Parathyroid adenoma (tissue), 2 donors: ENCODE results near the gene PRKCSH.

ENCODE experiments used
- H2AFZ ChIP-seq: fragments of 300-600 bp; sonication (generic); one replicate; pipeline ENCODE4 v1.7.0; 2017; ENCODE audit warnings: antibody characterized with exemption, mild to moderate bottlenecking
- H3K27ac ChIP-seq: fragments of 300-600 bp; sonication (generic); one replicate; pipeline ENCODE4 v1.7.0; 2017
- H3K27me3 ChIP-seq: fragments of 300-600 bp; sonication (generic); one replicate; pipeline ENCODE4 v1.7.0; 2017; ENCODE audit warnings: low read length; ENCODE audit not compliant: control insufficient read depth, insufficient read depth
- H3K36me3 ChIP-seq: fragments of 300-600 bp; sonication (generic); one replicate; pipeline ENCODE4 v1.7.0; 2017; ENCODE audit warnings: low read length; ENCODE audit not compliant: control insufficient read depth, insufficient read depth
- H3K4me1 ChIP-seq: fragments of 300-600 bp; sonication (generic); one replicate; pipeline ENCODE4 v1.7.0; 2017; ENCODE audit warnings: control low read depth
- H3K4me2 ChIP-seq: fragments of 300-600 bp; sonication (generic); one replicate; pipeline ENCODE4 v1.7.0; 2017; ENCODE audit warnings: low read length
- H3K4me3 ChIP-seq: fragments of 300-600 bp; sonication (generic); one replicate; pipeline ENCODE4 v1.7.0; 2017; ENCODE audit warnings: low read depth, low read length
- H3K79me2 ChIP-seq: fragments of 300-600 bp; sonication (generic); one replicate; pipeline ENCODE4 v1.7.0; 2017; ENCODE audit warnings: control low read depth
- H3K9ac ChIP-seq: fragments of 300-600 bp; sonication (generic); one replicate; pipeline ENCODE4 v1.7.0; 2017; ENCODE audit warnings: mild to moderate bottlenecking
- H3K9me3 ChIP-seq: fragments of 300-600 bp; sonication (generic); one replicate; pipeline ENCODE4 v1.7.0; 2017; ENCODE audit warnings: low read length; ENCODE audit not compliant: control insufficient read depth
- TF ChIP-seq, protein P1 (sequence below): fragments of 300-600 bp; sonication (generic); IDR thresholded peaks from one replicate; pipeline ENCODE4 v1.7.0; 2017; ENCODE audit warnings: antibody characterized with exemption, mild to moderate bottlenecking
- donor health status: primary hyperparathyroidism.

The PRKCSH gene

DNA sequence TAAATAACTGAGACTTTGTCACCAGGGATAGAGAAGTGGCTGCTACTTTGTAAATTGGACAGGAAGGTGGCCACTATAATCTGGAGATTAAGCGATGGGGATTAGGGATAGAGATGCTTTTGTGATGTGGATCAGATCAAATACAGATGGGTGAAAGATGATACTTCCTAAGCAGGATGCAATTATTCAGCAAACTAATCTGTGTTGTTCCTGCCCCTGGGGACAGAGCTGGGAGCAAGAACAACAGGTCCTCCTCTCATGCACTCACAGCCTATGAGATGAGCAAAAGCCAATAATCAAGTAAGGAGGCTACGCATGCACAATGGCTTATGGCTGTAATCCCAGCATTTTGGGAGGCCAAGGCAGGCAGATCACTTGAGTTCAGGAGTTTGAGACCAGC, 20.9 kb upstream of the PRKCSH start:
- H3K27me3 ChIP-seq, result no peaks in the 10 kb centered on the region
- H3K4me2 ChIP-seq, result no peak overlapping the region
- no peaks in the 10 kb centered on the region for H3K9me3 ChIP-seq
- TF ChIP-seq, protein P1, sequence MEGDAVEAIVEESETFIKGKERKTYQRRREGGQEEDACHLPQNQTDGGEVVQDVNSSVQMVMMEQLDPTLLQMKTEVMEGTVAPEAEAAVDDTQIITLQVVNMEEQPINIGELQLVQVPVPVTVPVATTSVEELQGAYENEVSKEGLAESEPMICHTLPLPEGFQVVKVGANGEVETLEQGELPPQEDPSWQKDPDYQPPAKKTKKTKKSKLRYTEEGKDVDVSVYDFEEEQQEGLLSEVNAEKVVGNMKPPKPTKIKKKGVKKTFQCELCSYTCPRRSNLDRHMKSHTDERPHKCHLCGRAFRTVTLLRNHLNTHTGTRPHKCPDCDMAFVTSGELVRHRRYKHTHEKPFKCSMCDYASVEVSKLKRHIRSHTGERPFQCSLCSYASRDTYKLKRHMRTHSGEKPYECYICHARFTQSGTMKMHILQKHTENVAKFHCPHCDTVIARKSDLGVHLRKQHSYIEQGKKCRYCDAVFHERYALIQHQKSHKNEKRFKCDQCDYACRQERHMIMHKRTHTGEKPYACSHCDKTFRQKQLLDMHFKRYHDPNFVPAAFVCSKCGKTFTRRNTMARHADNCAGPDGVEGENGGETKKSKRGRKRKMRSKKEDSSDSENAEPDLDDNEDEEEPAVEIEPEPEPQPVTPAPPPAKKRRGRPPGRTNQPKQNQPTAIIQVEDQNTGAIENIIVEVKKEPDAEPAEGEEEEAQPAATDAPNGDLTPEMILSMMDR, result no peak
- no peak overlapping the region for H2AFZ ChIP-seq
- H3K9ac ChIP-seq, result no peak overlapping the region
- no peak overlapping the region for H3K4me3 ChIP-seq
- no peaks in the 10 kb centered on the region for H3K4me1 ChIP-seq
- H3K27ac ChIP-seq, result no peak overlapping the region
- peaks cover 4% of the 10 kb centered on the region for H3K79me2 ChIP-seq
- H3K36me3 ChIP-seq, result no peaks in the 10 kb centered on the region

DNA sequence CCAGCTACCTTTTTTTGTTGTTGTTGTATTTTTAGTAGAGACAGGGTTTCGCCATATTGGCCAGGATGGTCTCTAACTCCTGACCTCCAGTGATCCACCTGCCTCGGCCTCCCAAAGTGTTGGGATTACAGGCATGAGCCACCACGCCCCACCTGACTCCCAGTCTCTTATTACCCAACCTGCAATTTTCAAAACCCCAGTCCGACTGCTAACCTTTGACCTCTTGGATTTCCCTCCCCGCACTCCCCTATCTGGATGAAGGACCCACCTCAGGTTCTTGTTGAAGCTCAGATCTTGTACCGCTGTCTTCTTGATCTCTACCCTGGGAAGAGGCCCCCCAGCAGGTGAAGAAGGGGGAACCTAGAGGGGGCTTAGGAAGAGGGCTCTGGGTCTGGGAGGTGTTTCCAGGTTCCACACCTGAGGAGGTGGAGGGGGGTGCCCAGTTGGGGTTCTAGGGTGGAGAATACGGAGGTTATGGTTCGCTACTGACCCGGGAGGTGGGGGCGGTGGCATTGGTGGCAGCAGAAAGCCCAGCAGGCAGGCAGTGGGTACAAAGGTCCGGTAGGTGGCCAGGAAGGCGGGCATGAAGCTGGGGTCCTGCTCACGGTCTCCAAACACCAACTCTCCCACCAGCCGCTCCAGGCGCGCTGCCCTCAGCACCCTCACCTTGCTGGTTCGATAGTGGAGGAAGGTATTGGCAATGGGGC, 18.9 kb upstream of the PRKCSH start:
- no peaks in the 10 kb centered on the region for H3K9me3 ChIP-seq
- H3K36me3 ChIP-seq, result no peaks in the 10 kb centered on the region
- H3K4me2 ChIP-seq, result no peak overlapping the region
- no peak overlapping the region for H3K27ac ChIP-seq
- peaks cover 11% of the 10 kb centered on the region for H3K4me1 ChIP-seq
- H3K79me2 ChIP-seq, result peaks cover 4% of the 10 kb centered on the region
- no peaks in the 10 kb centered on the region for H3K27me3 ChIP-seq
- H3K4me3 ChIP-seq, result no peak overlapping the region
- H3K9ac ChIP-seq, result no peak overlapping the region
- H2AFZ ChIP-seq, result no peak overlapping the region
- TF ChIP-seq, protein P1, result no peak

DNA sequence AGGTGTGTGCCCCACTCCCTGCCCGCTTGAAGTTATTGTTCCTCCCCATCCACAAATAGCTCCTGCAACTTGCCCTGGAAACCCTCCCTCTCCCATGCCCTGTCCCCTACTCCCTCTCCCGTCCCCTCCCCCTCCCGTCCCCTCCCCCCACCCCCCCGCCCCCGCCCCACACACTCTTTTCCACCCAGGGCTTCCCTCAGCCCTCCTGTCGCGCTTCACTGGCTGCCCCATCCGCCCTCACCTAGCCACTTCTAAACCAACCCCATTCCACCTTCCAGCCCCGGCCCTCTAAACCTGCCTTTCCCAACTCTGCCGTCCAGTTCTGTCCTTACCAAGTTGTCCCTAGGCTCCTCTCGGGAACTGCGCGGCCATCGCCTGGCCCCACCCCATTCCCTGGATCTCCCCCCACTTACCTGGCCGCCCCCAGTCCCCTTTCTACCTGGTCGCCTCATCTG, 17.3 kb upstream of the PRKCSH start:
- Histone ChIP-seq H3K9ac (peak overlapping the region; percentile 92), H3K27ac (peak overlapping the region; percentile 97)
- TF ChIP-seq, protein P1, result no peak

DNA sequence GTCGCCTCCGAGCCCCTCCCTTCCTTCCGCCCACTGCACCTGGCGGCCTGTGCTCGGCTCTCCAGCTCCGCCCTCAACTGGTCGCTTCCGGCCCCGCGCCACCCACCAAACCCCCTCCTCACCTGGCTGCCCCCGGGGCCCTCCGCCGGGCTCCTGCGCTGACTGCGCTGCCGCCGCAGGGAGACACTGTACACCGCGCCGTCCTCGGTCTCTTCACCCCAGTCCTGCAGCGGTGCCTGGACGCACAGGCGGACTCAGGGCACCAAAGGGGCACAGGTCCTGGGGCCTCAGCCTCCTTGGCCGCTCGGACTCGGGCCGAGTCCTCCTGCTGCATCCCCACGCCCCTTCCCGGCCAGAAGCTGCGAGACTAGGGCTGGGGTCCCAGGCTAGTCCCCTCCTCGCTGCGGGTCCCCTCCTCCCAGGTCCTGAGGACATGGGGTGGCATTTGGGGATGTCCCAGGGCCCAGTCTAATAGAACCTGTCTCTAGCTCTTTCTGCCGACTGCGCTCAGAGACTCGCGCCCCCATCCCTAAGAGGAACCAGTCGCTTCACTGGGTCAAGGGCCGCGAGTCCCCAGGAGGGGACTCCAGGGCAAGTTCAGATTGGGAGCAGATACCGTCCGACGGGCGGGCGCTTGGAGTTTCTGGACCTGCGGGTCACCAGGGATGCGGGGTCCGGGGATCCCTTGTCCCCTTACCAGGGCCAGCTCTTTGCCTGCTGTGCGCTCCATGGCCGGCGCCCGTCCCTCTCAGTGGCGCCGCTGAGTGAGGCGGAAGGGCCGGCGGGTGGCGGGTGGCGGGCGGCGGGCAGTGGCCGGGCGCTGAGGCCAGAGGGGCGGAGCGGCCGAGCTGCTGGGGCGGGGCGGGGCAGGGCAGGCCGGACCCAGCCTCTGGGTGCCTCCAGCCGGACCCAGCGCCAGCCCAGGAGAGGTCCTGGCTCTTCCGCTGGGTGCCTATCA, 16.6 kb upstream of the PRKCSH start, which contains the start of gene RGL3:
Gene RGL3 (minus strand): TSS at position 766 of the 958 bp plus-strand sequence. CDS start 36 bp downstream, at position 730.
- Histone ChIP-seq H3K36me3 (no peaks in the 10 kb centered on the region), H3K4me2 (peak within 1 kb of the TSS; percentile 71), H3K4me1 (peaks cover 19% of the 10 kb centered on the region), H3K9me3 (no peaks in the 10 kb centered on the region), H2AFZ (peak within 1 kb of the TSS; percentile 93), H3K4me3 (peak within 1 kb of the TSS; percentile 77), H3K79me2 (peaks cover 4% of the 10 kb centered on the region), H3K27ac (peak within 1 kb of the TSS; percentile 97), H3K9ac (peak within 1 kb of the TSS; percentile 92), H3K27me3 (no peaks in the 10 kb centered on the region)
- TF ChIP-seq, protein P1, result peak; percentile 34

More for the DNA sequence above, 17.3 kb upstream of the PRKCSH start:
- Histone ChIP-seq H2AFZ (peak overlapping the region; percentile 93), H3K79me2 (peaks cover 4% of the 10 kb centered on the region), H3K9me3 (no peaks in the 10 kb centered on the region), H3K4me2 (peak overlapping the region; percentile 71), H3K36me3 (no peaks in the 10 kb centered on the region), H3K4me1 (peaks cover 15% of the 10 kb centered on the region), H3K27me3 (no peaks in the 10 kb centered on the region), H3K4me3 (peak overlapping the region; percentile 77)
